ENCODE data around the gene TOMM7.
"Not testable (repeated sequence)": the region's sequence is repeated elsewhere in the genome, so short reads cannot be mapped to it uniquely, and the experiment has no call there.

TOMM7 gene

DNA sequence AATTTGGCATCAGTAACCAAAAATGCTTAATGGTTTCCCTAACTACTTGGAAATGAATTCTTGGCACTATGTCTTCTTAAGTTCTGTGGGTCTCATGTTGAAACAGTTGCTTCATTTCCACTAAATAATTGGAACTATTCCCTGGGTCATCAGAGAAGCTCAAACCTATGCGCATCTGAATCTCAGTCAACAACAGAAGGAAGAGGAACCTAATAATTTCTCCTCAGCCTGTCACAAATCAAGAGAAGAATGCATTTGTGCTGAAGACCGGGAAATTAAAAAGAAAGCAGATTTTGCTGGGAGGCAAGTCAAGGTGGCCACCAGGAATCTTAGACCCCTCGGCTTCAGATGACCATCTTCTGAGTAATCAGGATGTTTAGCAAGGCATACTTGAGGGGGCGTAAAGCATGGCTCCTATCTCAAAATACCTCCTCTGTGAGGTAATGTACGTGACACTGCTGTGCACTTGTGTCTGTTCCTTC lies 41.4 kb downstream of the TOMM7 start:
- DNase-seq, result no peak

DNA sequence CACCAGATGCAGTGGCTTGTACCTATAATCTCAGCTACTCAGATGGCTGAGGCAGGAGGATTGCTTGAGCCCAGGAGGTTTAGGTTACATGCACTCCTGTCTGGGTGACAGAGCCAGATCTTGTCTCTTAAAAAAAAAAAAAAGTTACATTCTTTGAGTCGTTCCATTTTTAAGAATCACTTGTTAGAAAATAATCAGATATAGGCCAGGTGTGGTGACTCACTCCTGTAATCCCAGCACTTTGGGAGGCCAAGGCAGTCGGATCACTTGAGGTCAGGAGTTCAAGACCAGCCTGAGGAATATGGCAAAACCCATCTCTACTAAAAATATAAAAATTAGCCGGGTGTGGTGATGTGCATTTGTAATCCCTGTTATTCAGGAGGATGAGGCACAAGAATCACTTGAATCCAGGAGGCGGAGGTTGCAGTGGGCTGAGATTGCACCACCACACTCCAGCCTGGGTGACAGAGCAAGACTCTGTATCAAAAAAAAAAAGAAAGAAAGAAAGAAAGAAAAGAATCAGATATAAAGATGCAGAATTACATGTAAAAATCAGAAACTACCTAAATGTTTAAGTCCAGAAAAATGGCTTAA lies 42.8 kb downstream of the TOMM7 start:
- not testable (repeated sequence) for DNase-seq

DNA sequence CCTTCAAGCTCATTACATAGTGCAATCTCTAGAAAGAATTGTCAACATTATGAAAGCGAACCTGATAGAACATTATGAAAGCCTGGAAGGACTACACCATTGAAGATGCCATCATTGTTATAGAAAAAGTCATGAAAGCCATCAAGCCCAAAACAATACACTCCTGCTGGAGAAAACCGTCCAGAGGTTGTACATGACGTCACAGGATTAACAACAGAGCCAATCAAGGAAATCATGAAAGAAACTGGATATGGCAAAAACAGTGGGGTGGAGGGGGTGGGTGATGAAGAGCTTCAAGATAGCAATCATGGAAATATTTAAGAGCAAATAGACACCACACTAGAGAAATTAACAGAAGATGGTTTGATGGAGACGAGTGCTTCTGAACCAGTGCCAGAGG lies 45.7 kb downstream of the TOMM7 start:
- no peak for DNase-seq

- DNase-seq, result no peak
Observed at GRCh38 chr7:22772885-22773284, 49.8 kb downstream of the TOMM7 start.

DNA sequence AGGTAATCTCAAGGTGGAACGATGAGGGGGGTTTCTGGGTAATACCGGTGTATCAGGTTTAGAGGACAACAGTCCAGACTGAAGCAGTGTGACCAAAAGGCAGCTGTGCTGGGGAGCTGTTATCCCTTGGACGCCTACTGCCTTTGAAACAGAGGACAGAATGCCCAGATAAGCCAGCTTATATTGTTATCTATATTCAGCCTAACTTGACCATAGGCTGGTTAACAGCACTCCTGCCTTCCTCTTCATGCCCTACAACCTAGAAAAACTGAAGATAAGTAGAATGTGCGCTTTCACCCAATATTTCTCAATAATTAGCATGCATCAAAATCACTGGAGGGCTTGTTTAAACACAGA lies 50.8 kb downstream of the TOMM7 start:
- DNase-seq, result no peak

DNA sequence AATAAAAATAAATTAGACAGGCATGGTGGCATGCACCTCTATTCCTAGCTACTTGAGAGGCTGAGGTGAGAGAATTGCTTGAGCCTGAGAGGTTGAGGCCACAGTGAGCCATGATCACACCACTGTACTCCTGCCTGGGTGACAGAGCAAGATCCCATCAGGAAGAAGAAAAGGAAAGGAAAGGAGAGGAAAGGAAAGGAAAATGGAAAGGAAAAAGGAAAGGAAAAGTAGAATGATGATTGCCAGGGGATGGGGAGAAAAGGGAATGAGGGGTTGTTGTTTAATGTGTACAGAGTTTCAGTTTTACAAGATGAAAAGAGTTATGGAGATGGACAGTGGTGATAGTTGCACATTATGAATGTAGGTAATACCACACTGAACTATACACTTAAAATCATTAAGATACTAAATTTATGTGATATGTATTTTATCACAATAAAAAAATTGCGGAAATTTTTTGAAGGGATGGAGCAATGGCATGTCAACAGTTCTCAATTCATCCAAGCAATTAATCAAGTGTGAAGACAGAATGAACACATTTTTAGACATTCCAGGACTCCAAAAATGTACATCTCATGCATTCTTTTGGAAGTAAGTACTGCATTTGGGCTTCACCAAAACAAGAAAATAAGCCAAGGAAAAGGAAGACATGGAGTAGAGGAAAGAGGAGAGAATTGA lies 51.3 kb downstream of the TOMM7 start:
- no peak for DNase-seq

DNA sequence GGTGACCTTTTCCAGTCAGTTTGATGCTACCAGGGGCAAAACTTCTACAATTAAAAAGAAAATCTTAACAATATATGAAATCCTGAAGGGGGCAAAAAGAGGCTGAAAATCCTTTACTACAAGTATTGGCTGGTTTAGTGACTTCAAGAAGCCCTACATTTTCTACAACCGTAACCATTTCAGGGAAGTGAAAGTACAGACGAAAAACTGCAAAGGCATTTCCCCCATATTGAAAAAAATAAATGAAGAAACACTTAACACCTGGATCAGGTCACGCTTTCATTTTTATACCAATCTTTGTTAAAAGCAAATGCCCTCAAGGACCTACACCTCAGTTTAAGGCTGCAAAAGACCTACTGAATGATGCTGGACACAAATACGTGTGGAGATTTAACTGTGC lies 57.0 kb downstream of the TOMM7 start:
- no peak for DNase-seq

Measured in CD4-positive, alpha-beta T cell treated with Interferon gamma for 1 hour (primary cell).